ENCODE data around the gene STAB2.

- TF ChIP-seq CTCF (IDR thresholded peaks at IDR 0.05) (no peak), POLR2A (IDR thresholded peaks at IDR 0.05) (no peak), EP300 (IDR thresholded peaks at IDR 0.05) (no peak)
Measured at GRCh38 chr12:103623716-103624115, 36.6 kb downstream of the STAB2 start.

All from ovary (tissue), 3 donors.